ENCODE results near the gene KCNA2. TPM values are rescaled to one million over a fixed set of nuclear protein-coding genes. Genes with fewer than 3 reads are reported as not detected.

Gene KCNA2
- total RNA-seq, 1 donor from 2014 or later: 0.23 TPM

DNA sequence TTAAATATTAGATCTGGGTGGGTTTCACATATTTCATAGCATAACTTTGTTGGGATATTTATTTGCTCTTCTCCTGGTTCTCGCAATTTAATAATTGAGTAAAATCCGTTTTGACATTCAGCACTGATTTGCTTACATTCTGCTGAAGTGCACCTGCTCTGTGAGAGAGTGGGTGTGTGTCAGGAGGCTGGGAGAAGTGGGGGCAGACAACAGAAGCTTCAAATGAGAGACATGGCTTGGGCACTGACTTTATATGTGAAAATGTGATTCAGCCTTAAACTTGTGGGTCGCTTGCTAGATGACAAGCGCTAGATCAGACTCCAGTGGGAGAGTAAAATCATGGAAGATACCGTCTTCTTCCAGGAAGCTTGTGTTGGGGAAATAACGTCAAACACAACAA, 32.4 kb upstream of the KCNA2 start:
- Mint-ChIP-seq H3K36me3 (ENCODE audit: low read depth, unreplicated experiment) (no peaks in the 10 kb centered on the region), H3K27me3 (ENCODE audit: unreplicated experiment) (no peaks in the 10 kb centered on the region), H3K4me3 (ENCODE audit: unreplicated experiment) (no peak overlapping the region), H3K27ac (ENCODE audit: unreplicated experiment) (no peak overlapping the region), H3K4me1 (ENCODE audit: unreplicated experiment) (peaks cover 1% of the 10 kb centered on the region), H3K9me3 (ENCODE audit: unreplicated experiment) (no peaks in the 10 kb centered on the region)
- no peak for TF ChIP-seq CTCF (IDR thresholded peaks at IDR 0.05; ENCODE audit: unreplicated experiment)
- no peak for DNase-seq (ENCODE audit: low spot score)

DNA sequence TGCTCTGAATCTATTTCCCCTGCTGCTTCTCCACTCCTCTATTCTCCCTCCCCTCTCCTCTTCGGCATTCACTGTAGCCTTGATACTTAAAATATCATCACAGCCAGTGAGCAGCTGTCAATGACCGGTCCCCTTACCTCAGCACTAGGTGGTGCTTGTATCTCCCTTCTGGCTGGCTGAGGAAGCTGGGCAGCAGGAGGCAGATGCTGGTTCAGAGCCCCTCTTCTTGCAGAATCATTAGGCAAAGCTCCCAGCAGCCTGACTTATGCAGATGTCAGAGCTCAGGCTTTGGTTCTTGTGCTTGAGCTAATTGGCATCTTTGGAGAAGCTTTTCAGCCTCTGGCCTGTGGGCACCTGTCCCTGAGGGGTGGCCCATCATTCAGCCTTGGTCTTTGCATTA, 31.9 kb upstream of the KCNA2 start:
- Mint-ChIP-seq H3K36me3 (ENCODE audit: low read depth, unreplicated experiment) (no peaks in the 10 kb centered on the region), H3K27ac (ENCODE audit: unreplicated experiment) (no peak overlapping the region), H3K4me1 (ENCODE audit: unreplicated experiment) (no peaks in the 10 kb centered on the region), H3K27me3 (ENCODE audit: unreplicated experiment) (no peaks in the 10 kb centered on the region), H3K9me3 (ENCODE audit: unreplicated experiment) (no peaks in the 10 kb centered on the region), H3K4me3 (ENCODE audit: unreplicated experiment) (no peak overlapping the region)
- TF ChIP-seq CTCF (IDR thresholded peaks at IDR 0.05; ENCODE audit: unreplicated experiment): no peak
- DNase-seq (ENCODE audit: low spot score): no peak

GRCh38 chr1:110637475-110637874, 31.3 kb upstream of the KCNA2 start:
- Mint-ChIP-seq H3K27ac (ENCODE audit: unreplicated experiment) (no peak overlapping the region), H3K4me1 (ENCODE audit: unreplicated experiment) (no peaks in the 10 kb centered on the region), H3K4me3 (ENCODE audit: unreplicated experiment) (no peak overlapping the region), H3K9me3 (ENCODE audit: unreplicated experiment) (no peaks in the 10 kb centered on the region), H3K36me3 (ENCODE audit: low read depth, unreplicated experiment) (no peaks in the 10 kb centered on the region), H3K27me3 (ENCODE audit: unreplicated experiment) (no peaks in the 10 kb centered on the region)
- no peak for TF ChIP-seq CTCF (IDR thresholded peaks at IDR 0.05; ENCODE audit: unreplicated experiment)
- DNase-seq (ENCODE audit: low spot score): no peak

GRCh38 chr1:110636149-110636935, 30.2 kb upstream of the KCNA2 start:
- H3K9me3 Mint-ChIP-seq (ENCODE audit: unreplicated experiment): no peaks in the 10 kb centered on the region
- H3K4me1 Mint-ChIP-seq (ENCODE audit: unreplicated experiment): no peaks in the 10 kb centered on the region
- H3K27me3 Mint-ChIP-seq (ENCODE audit: unreplicated experiment): no peaks in the 10 kb centered on the region
- no peak for TF ChIP-seq CTCF (IDR thresholded peaks at IDR 0.05; ENCODE audit: unreplicated experiment)
- DNase-seq (ENCODE audit: low spot score): no peak
- H3K27ac Mint-ChIP-seq (ENCODE audit: unreplicated experiment): no peak overlapping the region
- H3K36me3 Mint-ChIP-seq (ENCODE audit: low read depth, unreplicated experiment): no peaks in the 10 kb centered on the region
- no peak overlapping the region for H3K4me3 Mint-ChIP-seq (ENCODE audit: unreplicated experiment)

GRCh38 chr1:110635434-110635833, 29.3 kb upstream of the KCNA2 start:
- Mint-ChIP-seq H3K4me3 (ENCODE audit: unreplicated experiment) (no peak overlapping the region), H3K27me3 (ENCODE audit: unreplicated experiment) (no peaks in the 10 kb centered on the region)
- no peak for DNase-seq (ENCODE audit: low spot score)

More at GRCh38 chr1:110635434-110635833, 29.3 kb upstream of the KCNA2 start:
- no peaks in the 10 kb centered on the region for H3K36me3 Mint-ChIP-seq (ENCODE audit: low read depth, unreplicated experiment)
- no peak overlapping the region for H3K27ac Mint-ChIP-seq (ENCODE audit: unreplicated experiment)
- H3K4me1 Mint-ChIP-seq (ENCODE audit: unreplicated experiment): no peaks in the 10 kb centered on the region
- TF ChIP-seq CTCF (IDR thresholded peaks at IDR 0.05; ENCODE audit: unreplicated experiment): no peak
- H3K9me3 Mint-ChIP-seq (ENCODE audit: unreplicated experiment): no peaks in the 10 kb centered on the region
